Daoy (cell line): ENCODE results near the gene CA6. TPM values are rescaled to one million over a fixed set of nuclear protein-coding genes. Genes with fewer than 3 reads are reported as not detected.
"Not testable (repeated sequence)": the region's sequence is repeated elsewhere in the genome, so short reads cannot be mapped to it uniquely, and the experiment has no call there.

Experiments
- DNase-seq: peaks from one replicate; pipeline ENCODE4 v3.0.0-alpha.2; 2015; ENCODE audit warnings: low read depth
- total RNA-seq: library from RNA; depleted of rRNA; stranded (reverse); fragments of >200 nt; shearing (Covaris generic); gene quantifications from 2 replicates; pipeline ENCODE4 v1.2.3, GENCODE V29; 2014; rRNA removed

The CA6 gene
- total RNA-seq, 1 experiment from 2014 or later: not detected

GRCh38 chr1:9004700-9005394 lies 59.2 kb downstream of the CA6 start:
- peak; percentile 88 for DNase-seq

- DNase-seq: no peak
Observed at GRCh38 chr1:9005395-9005708, 59.7 kb downstream of the CA6 start.

- DNase-seq: no peak
Observed at GRCh38 chr1:9006956-9007615, 61.4 kb downstream of the CA6 start.

DNA sequence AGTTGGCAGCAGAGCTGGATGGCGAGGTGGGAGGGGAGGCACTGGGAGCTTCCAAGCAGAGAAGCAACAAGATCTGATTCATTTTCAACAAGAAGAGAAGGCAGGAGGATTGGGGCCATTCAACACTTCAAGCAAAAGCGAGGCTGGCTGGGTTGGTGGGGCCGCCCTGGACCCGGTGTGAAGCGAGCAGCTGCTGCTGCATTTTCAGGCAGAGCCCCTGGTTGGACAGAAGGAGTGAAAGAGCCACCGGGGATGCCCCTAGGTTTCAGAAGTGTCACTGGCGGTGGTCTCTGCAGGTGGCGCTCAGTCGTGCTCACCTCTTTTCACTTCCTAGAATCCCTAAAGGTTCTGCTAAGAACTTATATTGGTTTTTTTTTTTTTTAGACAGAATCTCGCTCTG lies 62.6 kb downstream of the CA6 start:
- DNase-seq: no peak

DNA sequence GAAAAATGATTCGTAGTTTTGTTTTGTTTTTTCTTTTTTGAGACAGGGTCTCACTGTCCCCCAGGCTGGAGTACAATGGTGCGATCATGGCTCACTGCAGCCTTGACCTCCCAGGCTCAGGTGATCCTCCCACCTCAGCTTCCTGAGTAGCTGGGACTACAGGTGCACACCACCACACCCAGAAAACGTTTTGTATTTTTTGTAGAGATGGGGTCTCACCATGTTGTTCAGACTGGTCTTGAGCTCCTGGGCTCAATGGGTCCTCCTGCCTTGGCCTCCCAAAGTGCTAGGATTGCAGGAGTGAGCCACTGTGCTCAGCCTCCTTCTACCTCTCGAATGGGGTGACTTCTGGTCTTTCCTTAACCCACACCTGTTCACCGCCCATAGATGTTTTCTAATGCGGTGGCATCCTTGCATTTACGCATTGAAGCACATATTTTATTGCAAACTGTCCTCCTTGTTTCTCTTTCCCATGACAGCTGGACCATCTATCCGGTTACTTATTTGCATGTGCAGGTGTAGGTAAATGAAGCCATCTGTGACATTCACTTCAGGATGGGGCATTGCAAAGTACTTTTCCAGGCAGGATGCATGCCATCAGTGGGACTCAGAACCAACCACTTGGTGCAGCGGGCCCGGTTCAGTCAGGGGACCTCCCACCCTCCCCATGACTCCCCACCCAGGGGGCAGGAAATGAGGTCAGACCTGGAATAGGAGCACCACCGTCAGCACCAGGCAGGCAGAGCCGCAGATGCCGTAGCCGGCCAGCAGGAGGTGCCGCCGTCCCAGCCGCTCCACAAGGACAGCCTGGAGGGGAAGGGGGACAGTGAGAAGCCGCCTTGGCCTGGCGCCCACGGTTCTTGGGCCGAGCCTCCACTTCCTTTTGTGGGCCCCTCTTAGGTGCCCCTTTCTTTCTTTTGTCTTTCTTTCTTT lies 64.0 kb downstream of the CA6 start:
- DNase-seq: peak; percentile 69

DNA sequence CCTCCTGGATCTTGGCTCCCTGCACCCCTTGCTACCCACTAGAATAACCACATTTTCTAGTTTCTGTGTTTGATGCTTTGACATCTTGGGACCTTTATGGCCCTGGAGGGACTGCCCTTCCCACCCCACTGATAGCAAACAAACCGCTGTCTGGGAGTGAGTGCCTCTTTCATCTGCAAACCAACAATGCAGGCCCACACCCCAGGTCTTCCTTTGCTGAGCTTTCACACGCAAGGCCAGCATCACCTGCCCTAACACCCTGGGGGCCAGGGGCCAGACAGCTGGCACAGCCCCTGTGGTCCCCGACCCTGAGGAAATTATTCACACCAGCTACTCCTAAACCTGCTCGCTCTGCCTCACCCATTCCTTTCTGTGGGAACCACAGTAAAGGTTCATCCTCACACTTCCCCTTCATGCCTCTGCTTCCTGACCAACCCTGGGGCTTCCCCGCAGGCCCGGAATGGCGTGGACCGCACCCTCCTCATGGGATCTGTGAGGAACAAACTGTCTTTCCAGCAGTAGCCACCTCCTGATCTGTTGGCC lies 65.2 kb downstream of the CA6 start:
- DNase-seq: no peak

DNA sequence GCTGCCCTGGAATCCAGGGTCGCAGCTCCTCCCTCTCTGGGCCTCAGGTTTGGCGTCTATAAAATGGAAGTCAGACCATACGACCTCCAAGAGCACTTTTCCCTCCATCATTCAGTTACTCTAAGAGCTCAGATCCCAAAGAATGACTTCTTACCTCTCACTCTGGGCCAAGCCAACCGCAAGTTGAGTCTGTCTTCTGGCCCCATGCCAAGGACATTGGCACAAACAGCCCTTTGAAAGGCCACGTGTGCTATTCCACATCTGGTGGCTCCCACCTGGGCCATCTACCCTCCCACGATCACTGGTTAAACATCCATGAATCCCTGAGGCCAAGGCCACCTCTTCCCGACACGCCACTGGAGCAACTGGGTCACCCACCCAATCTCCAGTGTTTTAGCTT lies 68.2 kb downstream of the CA6 start:
- DNase-seq: peak; percentile 25

DNA sequence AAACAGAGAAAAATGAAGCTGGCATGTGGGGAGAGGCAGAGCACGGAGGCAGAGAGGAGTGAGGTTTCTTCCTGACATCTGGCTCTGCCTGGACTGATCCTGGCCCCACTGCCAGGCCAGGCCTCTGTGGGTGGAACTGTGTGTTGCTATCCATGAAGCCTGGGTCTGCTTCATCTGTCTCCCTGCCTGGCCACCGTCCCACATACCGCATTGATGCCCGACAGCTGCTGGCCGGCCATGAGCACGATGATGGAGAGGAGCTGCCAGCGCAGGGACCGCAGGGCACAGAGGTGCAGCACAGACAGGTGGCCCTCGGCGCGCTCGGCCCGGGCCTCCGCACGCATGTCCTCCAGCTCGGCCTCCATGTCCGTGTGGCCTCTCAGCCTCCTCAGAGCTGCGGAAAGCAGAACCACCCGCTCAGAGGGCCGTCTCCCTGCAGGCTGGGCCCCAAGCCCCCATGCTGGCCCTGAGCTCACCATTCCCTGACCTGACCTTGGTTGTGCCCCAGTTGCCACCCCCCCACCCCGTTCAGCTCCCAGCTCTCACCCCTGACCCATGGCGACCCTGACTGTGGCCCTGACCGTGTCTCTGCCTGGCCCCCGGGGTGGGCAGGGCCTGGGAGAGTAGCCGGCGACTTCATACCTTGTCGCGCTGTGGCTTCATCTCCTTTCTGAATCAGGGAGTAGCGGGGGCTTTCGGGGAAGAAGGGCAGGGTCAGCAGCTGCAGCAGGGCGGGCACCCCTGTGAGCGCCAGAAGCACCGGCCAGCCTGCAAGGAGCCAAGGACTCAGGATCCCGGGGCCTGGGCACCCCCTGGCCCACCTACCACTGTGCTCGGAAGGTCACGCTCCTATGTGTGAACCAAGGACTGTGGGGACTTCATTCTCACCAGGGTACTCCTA lies 69.1 kb downstream of the CA6 start:
- no peak for DNase-seq

GRCh38 chr1:9016455-9016854 lies 70.8 kb downstream of the CA6 start:
- DNase-seq: no peak

GRCh38 chr1:9018333-9018732 lies 72.7 kb downstream of the CA6 start:
- DNase-seq: peak; percentile 24

DNA sequence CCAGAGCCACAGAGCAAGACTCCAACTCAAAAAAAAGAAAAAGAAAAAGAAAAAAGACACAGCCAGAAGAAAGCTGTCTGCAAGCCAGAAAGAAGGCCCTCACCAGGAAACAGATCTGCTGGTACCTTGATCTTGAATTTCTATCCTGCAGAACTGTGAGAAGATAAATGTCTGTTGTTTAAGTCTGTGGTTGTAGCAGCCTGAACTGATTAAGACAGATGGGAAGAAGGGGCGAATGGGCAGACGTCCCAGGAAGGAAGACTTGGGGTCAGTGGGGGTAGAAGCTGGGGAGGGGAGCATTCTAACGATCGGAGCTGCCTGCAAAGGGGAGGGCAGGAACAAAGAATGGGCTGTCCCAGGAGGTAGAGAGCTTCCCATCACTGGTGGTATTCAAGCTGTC lies 74.2 kb downstream of the CA6 start:
- DNase-seq: no peak

DNA sequence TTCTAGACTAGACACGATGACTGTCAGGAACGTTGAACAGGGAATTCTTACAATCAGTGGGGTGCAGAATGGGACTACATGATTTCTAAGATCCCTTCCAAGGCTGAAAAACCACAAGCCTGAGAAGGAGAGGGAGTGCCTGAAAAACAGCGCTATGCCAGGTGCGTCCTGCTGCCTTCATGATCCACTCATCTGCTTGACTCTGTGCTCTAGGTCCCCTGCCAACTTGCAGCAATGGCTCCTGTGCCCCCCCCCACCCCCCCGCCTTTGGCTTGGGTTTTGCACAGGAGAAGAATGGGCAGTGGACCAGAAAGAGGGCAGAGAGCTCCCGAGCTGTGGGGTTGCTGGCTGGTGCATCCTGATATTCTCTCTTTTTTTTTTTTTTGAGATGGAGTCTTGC lies 74.6 kb downstream of the CA6 start:
- DNase-seq: no peak

GRCh38 chr1:9022026-9022738 lies 76.5 kb downstream of the CA6 start:
- DNase-seq: not testable (repeated sequence)

- no peak for DNase-seq
Observed at GRCh38 chr1:9022773-9023172, 77.1 kb downstream of the CA6 start.

Other genes starting within 250 kb of the CA6 start
- 14.9 and 33.6 TPM in 2 replicates for gene RERE, start 128.2 kb upstream of the CA6 start, total RNA-seq
- 3,733 and 4,039 TPM in 2 replicates for gene ENO1, start 67.2 kb upstream of the CA6 start, total RNA-seq
- not detected in 2 replicates for gene SLC2A7, start 80.6 kb downstream of the CA6 start, total RNA-seq
- not detected in 2 replicates for gene SLC2A5, start 123.8 kb downstream of the CA6 start, total RNA-seq
- 2.0 and 3.2 TPM in 2 replicates for gene GPR157, start 183.2 kb downstream of the CA6 start, total RNA-seq